ENCODE results near the gene SFT2D3. TPM values are rescaled to one million over a fixed set of nuclear protein-coding genes. Genes with fewer than 3 reads are reported as not detected.

The SFT2D3 gene
- polyA plus RNA-seq, 1 experiment, result 3.5 TPM

GRCh38 chr2:127735537-127736399, 34.5 kb downstream of the SFT2D3 start:
- CTCF ChIA-PET, result no interaction called here
- no peak for TF ChIP-seq CTCF (IDR thresholded peaks at IDR 0.05; ENCODE audit: insufficient read depth, low read depth, low read length)
- Histone ChIP-seq H3K27me3 (ENCODE audit: control insufficient read depth, insufficient read depth, low read length) (no peaks in the 10 kb centered on the region), H3K4me3 (ENCODE audit: low read depth, low read length) (no peak overlapping the region), H3K36me3 (ENCODE audit: control insufficient read depth, insufficient read depth, low read length) (no peaks in the 10 kb centered on the region)
- POLR2A ChIA-PET, result no interaction called here
- no peak for DNase-seq (ENCODE audit: low read depth)

GRCh38 chr2:127737892-127738291, 36.6 kb downstream of the SFT2D3 start:
- no peaks in the 10 kb centered on the region for H3K27me3 ChIP-seq (ENCODE audit: control insufficient read depth, insufficient read depth, low read length)
- H3K36me3 ChIP-seq (ENCODE audit: control insufficient read depth, insufficient read depth, low read length), result no peaks in the 10 kb centered on the region
- ChIA-PET POLR2A (no interaction called here), CTCF (no interaction called here)
- DNase-seq (ENCODE audit: low read depth), result no peak
- no peak overlapping the region for H3K4me3 ChIP-seq (ENCODE audit: low read depth, low read length)
- TF ChIP-seq CTCF (IDR thresholded peaks at IDR 0.05; ENCODE audit: insufficient read depth, low read depth, low read length), result no peak

- ChIA-PET POLR2A (no interaction called here), CTCF (no interaction called here)
- Histone ChIP-seq H3K27me3 (ENCODE audit: control insufficient read depth, insufficient read depth, low read length) (no peaks in the 10 kb centered on the region), H3K36me3 (ENCODE audit: control insufficient read depth, insufficient read depth, low read length) (no peaks in the 10 kb centered on the region; the same call in 1 of the 2 replicates), H3K4me3 (ENCODE audit: low read depth, low read length) (no peak overlapping the region)
- DNase-seq (ENCODE audit: low read depth), result no peak
- TF ChIP-seq CTCF (IDR thresholded peaks at IDR 0.05; ENCODE audit: insufficient read depth, low read depth, low read length), result no peak
Measured at GRCh38 chr2:127739800-127740199, 38.5 kb downstream of the SFT2D3 start.

GRCh38 chr2:127740665-127741288, 39.5 kb downstream of the SFT2D3 start:
- H3K4me3 ChIP-seq (ENCODE audit: low read depth, low read length), result no peak overlapping the region
- no peak for TF ChIP-seq CTCF (IDR thresholded peaks at IDR 0.05; ENCODE audit: insufficient read depth, low read depth, low read length)
- DNase-seq (ENCODE audit: low read depth), result no peak
- H3K27me3 ChIP-seq (ENCODE audit: control insufficient read depth, insufficient read depth, low read length), result no peaks in the 10 kb centered on the region
- ChIA-PET CTCF (no interaction called here), POLR2A (no interaction called here)
- H3K36me3 ChIP-seq (ENCODE audit: control insufficient read depth, insufficient read depth, low read length), result no peaks in the 10 kb centered on the region; the same call in 1 of the 2 replicates

- Histone ChIP-seq H3K4me3 (ENCODE audit: low read depth, low read length) (no peak overlapping the region), H3K27me3 (ENCODE audit: control insufficient read depth, insufficient read depth, low read length) (no peaks in the 10 kb centered on the region), H3K36me3 (ENCODE audit: control insufficient read depth, insufficient read depth, low read length) (no peaks in the 10 kb centered on the region; the same call in 1 of the 2 replicates)
- TF ChIP-seq CTCF (IDR thresholded peaks at IDR 0.05; ENCODE audit: insufficient read depth, low read depth, low read length), result no peak
- ChIA-PET CTCF (no interaction called here), POLR2A (no interaction called here)
- no peak for DNase-seq (ENCODE audit: low read depth)
Measured at GRCh38 chr2:127743477-127744026, 42.3 kb downstream of the SFT2D3 start.

All from BJ (cell line).